Measurements from ENCODE around the gene AMT.

AMT gene

GRCh38 chr3:49427586-49427985, 5.3 kb upstream of the AMT start:
- no peak for TF ChIP-seq CTCF (IDR thresholded peaks at IDR 0.05; ENCODE audit: borderline replicate concordance, control extremely low read depth, extremely low read depth, insufficient read depth, missing control alignments)
- in situ Hi-C loops (cut with MboI; ENCODE audit: low sequenced_read_pairs, unreplicated experiment): loop anchor here (25.0 kb wide), 1 partner anchor 265 kb away; the partner anchor contains the start of genes CCDC71 and KLHDC8B
- peak; percentile 8 for DNase-seq (ENCODE audit: low spot score)

- in situ Hi-C loops (cut with MboI; ENCODE audit: low sequenced_read_pairs, unreplicated experiment): loop anchor here (25.0 kb wide), 1 partner anchor 263 kb away; the partner anchor contains the start of genes CCDC71 and KLHDC8B
Measured at GRCh38 chr3:49424816-49425215, 2.5 kb upstream of the AMT start.

GRCh38 chr3:49421890-49422378, 339 bp downstream of the AMT start:
- TF ChIP-seq CTCF (IDR thresholded peaks at IDR 0.05; ENCODE audit: borderline replicate concordance, control extremely low read depth, extremely low read depth, insufficient read depth, missing control alignments): no peak
- DNase-seq (ENCODE audit: low spot score): no peak
- in situ Hi-C loops (cut with MboI; ENCODE audit: low sequenced_read_pairs, unreplicated experiment): no loop called here

More at GRCh38 chr3:49424816-49425215, 2.5 kb upstream of the AMT start:
- TF ChIP-seq CTCF (IDR thresholded peaks at IDR 0.05; ENCODE audit: borderline replicate concordance, control extremely low read depth, extremely low read depth, insufficient read depth, missing control alignments): no peak
- peak; percentile 1 for DNase-seq (ENCODE audit: low spot score)

- in situ Hi-C loops (cut with MboI; ENCODE audit: low sequenced_read_pairs, unreplicated experiment): no loop called here
- no peak for TF ChIP-seq CTCF (IDR thresholded peaks at IDR 0.05; ENCODE audit: borderline replicate concordance, control extremely low read depth, extremely low read depth, insufficient read depth, missing control alignments)
- DNase-seq (ENCODE audit: low spot score): no peak
Measured at GRCh38 chr3:49417516-49418120, 4.7 kb downstream of the AMT start.

GRCh38 chr3:49416867-49417266, 5.4 kb downstream of the AMT start:
- in situ Hi-C loops (cut with MboI; ENCODE audit: low sequenced_read_pairs, unreplicated experiment): no loop called here
- no peak for TF ChIP-seq CTCF (IDR thresholded peaks at IDR 0.05; ENCODE audit: borderline replicate concordance, control extremely low read depth, extremely low read depth, insufficient read depth, missing control alignments)
- no peak for DNase-seq (ENCODE audit: low spot score)

- TF ChIP-seq CTCF (IDR thresholded peaks at IDR 0.05; ENCODE audit: borderline replicate concordance, control extremely low read depth, extremely low read depth, insufficient read depth, missing control alignments): no peak
Measured at GRCh38 chr3:49415931-49416601, 6.2 kb downstream of the AMT start.

More at GRCh38 chr3:49415931-49416601, 6.2 kb downstream of the AMT start:
- DNase-seq (ENCODE audit: low spot score): peak; percentile 60
- in situ Hi-C loops (cut with MboI; ENCODE audit: low sequenced_read_pairs, unreplicated experiment): no loop called here

Measured in GM13976 (cell line).